CD14-positive monocyte (primary cell): ENCODE measurements around the gene NDST3. TPM values are rescaled to one million over a fixed set of nuclear protein-coding genes. Genes with fewer than 3 reads are reported as not detected.

Source experiments
- DNase-seq, 3 donors: peaks; one replicate each; pipeline ENCODE4 v3.0.0-alpha.2; 2011 to 2022
- H2AFZ ChIP-seq: 2 replicates; pipeline ENCODE4 v1.6.0; 2012; ENCODE audit warnings: mild to moderate bottlenecking, low read depth, low read length, inconsistent platforms; ENCODE audit not compliant: insufficient read depth, poor library complexity, severe bottlenecking
- H3K27ac ChIP-seq, 2 donors: 1 replicate in 1 of 2; 2 replicates in 1 of 2; pipeline ENCODE4 v1.5.1; 2012 to 2013; ENCODE audit warnings: low read length in 2 of 2, control low read depth in 1 of 2, inconsistent platforms in 1 of 2, low read depth in 1 of 2, mild to moderate bottlenecking in 1 of 2
- H3K27me3 ChIP-seq, 2 donors: one replicate each; pipeline versions ENCODE4 v1.6.0 to v1.6.1; 2011 to 2013; ENCODE audit warnings: low read length in 2 of 2; ENCODE audit not compliant: control insufficient read depth in 2 of 2, insufficient read depth in 2 of 2
- H3K36me3 ChIP-seq, 2 donors: replicated peaks in 1 of 2; 1 replicate in 1 of 2; 2 replicates in 1 of 2; pipeline versions ENCODE4 v1.5.1 to v1.6.1; 2012 to 2013; ENCODE audit warnings: low read length in 2 of 2, control low read depth in 1 of 2, inconsistent platforms in 1 of 2, mild to moderate bottlenecking in 1 of 2; ENCODE audit not compliant: insufficient read depth in 2 of 2, control insufficient read depth in 1 of 2
- H3K4me1 ChIP-seq, 2 donors: 1 replicate in 1 of 2; 2 replicates in 1 of 2; pipeline versions ENCODE4 v1.5.1 to v1.6.1; 2012 to 2013; ENCODE audit warnings: low read length in 2 of 2, control low read depth in 1 of 2, inconsistent platforms in 1 of 2, mild to moderate bottlenecking in 1 of 2, moderate library complexity in 1 of 2; ENCODE audit not compliant: insufficient read depth in 2 of 2, control insufficient read depth in 1 of 2
- H3K4me2 ChIP-seq: replicated peaks from 2 replicates; pipeline ENCODE3; 2012; ENCODE audit warnings: low read length, moderate library complexity, mild to moderate bottlenecking; ENCODE audit not compliant: poor library complexity, severe bottlenecking; ENCODE audit errors: extremely low read depth
- H3K4me3 ChIP-seq, 3 experiments: fragments of 200-600 bp in 1 of 3; sonication (generic) in 1 of 3; replicated peaks in 1 of 3; 1 replicate in 2 of 3; 2 replicates in 1 of 3; pipeline ENCODE4 v1.5.1; 2011 to 2013; ENCODE audit warnings: low read length in 3 of 3, mild to moderate bottlenecking in 3 of 3, control low read depth in 2 of 3, low read depth in 2 of 3, inconsistent platforms in 1 of 3, moderate library complexity in 1 of 3
- H3K79me2 ChIP-seq: 2 replicates; pipeline ENCODE4 v1.6.0; 2012; ENCODE audit warnings: mild to moderate bottlenecking, control low read depth, inconsistent platforms, low read length, moderate library complexity; ENCODE audit not compliant: insufficient read depth
- H3K9ac ChIP-seq: 2 replicates; pipeline ENCODE4 v1.6.0; 2017; ENCODE audit warnings: low read length, mild to moderate bottlenecking; ENCODE audit not compliant: insufficient read depth, poor library complexity, severe bottlenecking
- H3K9me3 ChIP-seq, 2 donors: replicated peaks in 1 of 2; 1 replicate in 1 of 2; 2 replicates in 1 of 2; pipeline versions ENCODE4 v1.5.1 to v1.6.1; 2012 to 2013; ENCODE audit warnings: low read length in 2 of 2, control low read depth in 1 of 2; ENCODE audit not compliant: control insufficient read depth in 1 of 2, insufficient read depth in 1 of 2
- H4K20me1 ChIP-seq: 2 replicates; pipeline ENCODE4 v1.6.0; 2012; ENCODE audit warnings: mild to moderate bottlenecking, low read length, control low read depth, moderate library complexity; ENCODE audit not compliant: insufficient read depth
- H3K27ac Mint-ChIP-seq, 7 donors: one replicate each; pipeline ENCODE4 v1.8.0; 2020; ENCODE audit warnings: mild to moderate bottlenecking in 7 of 7, mixed read lengths in 7 of 7, moderate library complexity in 6 of 7, inconsistent platforms in 2 of 7
- H3K27me3 Mint-ChIP-seq, 3 donors: one replicate each; pipeline ENCODE4 v1.8.0; 2021 to 2022; ENCODE audit warnings: low read depth in 3 of 3, mild to moderate bottlenecking in 3 of 3, mixed read lengths in 3 of 3, moderate library complexity in 3 of 3, inconsistent platforms in 1 of 3
- H3K36me3 Mint-ChIP-seq, 2 donors: one replicate each; pipeline ENCODE4 v1.8.0; 2020; ENCODE audit warnings: mixed read lengths in 2 of 2, inconsistent platforms in 1 of 2, mild to moderate bottlenecking in 1 of 2
- H3K4me1 Mint-ChIP-seq: one replicate; pipeline ENCODE4 v1.8.0; 2020; ENCODE audit warnings: mild to moderate bottlenecking, mixed read lengths
- H3K4me3 Mint-ChIP-seq, 2 donors: one replicate each; pipeline ENCODE4 v1.8.0; 2020; ENCODE audit warnings: mild to moderate bottlenecking in 2 of 2, mixed read lengths in 2 of 2, moderate library complexity in 1 of 2
- H3K9me3 Mint-ChIP-seq, 7 donors: one replicate each; pipeline ENCODE4 v1.8.0; 2020 to 2022; ENCODE audit warnings: mixed read lengths in 7 of 7, mild to moderate bottlenecking in 6 of 7, moderate library complexity in 6 of 7, inconsistent platforms in 2 of 7
- CTCF ChIP-seq: fragments of 200-600 bp; IDR thresholded peaks from one replicate; pipeline ENCODE4 v1.8.0; 2022; ENCODE audit warnings: antibody characterized with exemption, mild to moderate bottlenecking
- WGBS: methylation state at CpG from one replicate; pipeline ENCODE4 v1.1.5; 2013; ENCODE audit warnings: missing lambda C conversion rate; ENCODE audit not compliant: insufficient coverage; 5-methylcytosine and 5-hydroxymethylcytosine counted together
- intact Hi-C, 2 donors: fragments of 100-400 bp; cut with micrococcal nuclease; formaldehyde crosslinking; loops; one replicate each; pipeline versions ENCODE4 v1.15.0 to v1.15.1; 2023
- polyA plus RNA-seq, 3 donors: library from polyadenylated mRNA; depleted of rRNA in 1 of 3; unstranded in 2 of 3; stranded (reverse) in 1 of 3; fragments of 300-500 nt in 2 of 3; fragments of >200 nt in 1 of 3; fragmentation: Illumina TruSeq in 2 of 3; gene quantifications; 1 replicate in 2 of 3; 2 replicates in 1 of 3; pipeline ENCODE4 v1.2.3, GENCODE V29; 2012 to 2021

The NDST3 gene
- polyA plus RNA-seq, 3 donors: not detected

GRCh38 chr4:118087366-118087765 lies 53.1 kb downstream of the NDST3 start:
- no peak overlapping the region for H3K9ac ChIP-seq
- no peak overlapping the region for H3K4me3 ChIP-seq
- Mint-ChIP-seq H3K27ac (no peak overlapping the region), H3K9me3 (peaks cover 0 to 7% (median 2%) of the 10 kb centered on the region in 7 donors), H3K4me1 (no peaks in the 10 kb centered on the region), H3K4me3 (no peak overlapping the region), H3K36me3 (no peaks in the 10 kb centered on the region), H3K27me3 (no peaks in the 10 kb centered on the region)
- H4K20me1 ChIP-seq: no peaks in the 10 kb centered on the region
- intact Hi-C loops: no loop called here
- H3K9me3 ChIP-seq: no peaks in the 10 kb centered on the region
- DNase-seq: no peak
- no peak for TF ChIP-seq CTCF
- no peaks in the 10 kb centered on the region for H3K36me3 ChIP-seq
- H3K27me3 ChIP-seq: no peaks in the 10 kb centered on the region
- no peaks in the 10 kb centered on the region for H3K79me2 ChIP-seq
- H3K4me1 ChIP-seq: no peaks in the 10 kb centered on the region
- no peak overlapping the region for H2AFZ ChIP-seq
- H3K27ac ChIP-seq: no peak overlapping the region
- H3K4me2 ChIP-seq: no peak overlapping the region

GRCh38 chr4:118099106-118099505 lies 64.8 kb downstream of the NDST3 start:
- WGBS: no CpG with 5 or more reads among the region's 3 CpGs
- Mint-ChIP-seq H3K27ac (no peak overlapping the region), H3K27me3 (peaks cover 0 to 1% (median 0%) of the 10 kb centered on the region in 3 donors)

More at GRCh38 chr4:118099106-118099505, 64.8 kb downstream of the NDST3 start:
- H3K79me2 ChIP-seq: no peaks in the 10 kb centered on the region
- no peaks in the 10 kb centered on the region for H3K36me3 ChIP-seq
- H3K4me1 Mint-ChIP-seq: no peaks in the 10 kb centered on the region
- no peak overlapping the region for H2AFZ ChIP-seq
- H3K9ac ChIP-seq: no peak overlapping the region
- no peaks in the 10 kb centered on the region for H4K20me1 ChIP-seq
- no peak overlapping the region for H3K4me3 Mint-ChIP-seq
- H3K4me3 ChIP-seq: no peak overlapping the region
- intact Hi-C loops: no loop called here
- no peak overlapping the region for H3K4me2 ChIP-seq
- no peaks in the 10 kb centered on the region for H3K36me3 Mint-ChIP-seq
- no peak overlapping the region for H3K27ac ChIP-seq
- TF ChIP-seq CTCF: no peak
- H3K9me3 Mint-ChIP-seq: peaks cover 0 to 1% (median 0%) of the 10 kb centered on the region in 7 donors
- no peaks in the 10 kb centered on the region for H3K27me3 ChIP-seq
- DNase-seq: no peak
- H3K9me3 ChIP-seq: no peaks in the 10 kb centered on the region
- H3K4me1 ChIP-seq: no peaks in the 10 kb centered on the region
